ENCODE data around the gene ELMO2.

ELMO2 gene

GRCh38 chr20:46332373-46333160 is 73.8 kb downstream of the ELMO2 start:
- DNase-seq (ENCODE audit: low read depth): no peak

- no peak for DNase-seq (ENCODE audit: low read depth)
These were observed 74.6 kb downstream of the ELMO2 start for GRCh38 chr20:46331611-46332361.

- no peak for DNase-seq (ENCODE audit: low read depth)
These were observed 75.5 kb downstream of the ELMO2 start for GRCh38 chr20:46330831-46331371.

GRCh38 chr20:46330072-46330763 is 76.2 kb downstream of the ELMO2 start:
- no peak for DNase-seq (ENCODE audit: low read depth)

GRCh38 chr20:46328200-46328882 is 78.1 kb downstream of the ELMO2 start:
- DNase-seq (ENCODE audit: low read depth): no peak

- DNase-seq (ENCODE audit: low read depth): no peak
These were observed 78.9 kb downstream of the ELMO2 start for GRCh38 chr20:46327557-46327956.

GRCh38 chr20:46325789-46326188 is 80.6 kb downstream of the ELMO2 start:
- DNase-seq (ENCODE audit: low read depth): no peak

- no peak for DNase-seq (ENCODE audit: low read depth)
These were observed 81.3 kb downstream of the ELMO2 start for GRCh38 chr20:46324960-46325703.

- DNase-seq (ENCODE audit: low read depth): no peak
These were observed 82.0 kb downstream of the ELMO2 start for GRCh38 chr20:46324379-46324778.

- no peak for DNase-seq (ENCODE audit: low read depth)
These were observed 82.9 kb downstream of the ELMO2 start for GRCh38 chr20:46323557-46323956.

- DNase-seq (ENCODE audit: low read depth): no peak
These were observed 83.8 kb downstream of the ELMO2 start for GRCh38 chr20:46322641-46323040.

GRCh38 chr20:46317685-46318177 is 88.7 kb downstream of the ELMO2 start:
- no peak for DNase-seq (ENCODE audit: low read depth)

- no peak for DNase-seq (ENCODE audit: low read depth)
These were observed 89.3 kb downstream of the ELMO2 start for GRCh38 chr20:46316984-46317684.
